GM13977 (cell line): ENCODE measurements around the gene NHP2.

Experiments
- DNase-seq: peaks from one replicate; pipeline ENCODE4 v3.0.0; 2012; ENCODE audit warnings: low spot score
- CTCF ChIP-seq: IDR thresholded peaks from 2 replicates; pipeline ENCODE4 v1.5.1; 2012; ENCODE audit warnings: mild to moderate bottlenecking, control low read depth; ENCODE audit not compliant: insufficient read depth; ENCODE audit errors: extremely low read depth, missing control alignments
- in situ Hi-C: fragments of 300-500 bp; cut with MboI; formaldehyde crosslinking; loops from one replicate; pipeline ENCODE4 v1.12.0; 2022; ENCODE audit warnings: low sequenced_read_pairs, low pct_unique_long_range_greater_than_20kb, mixed read lengths, inconsistent platforms; ENCODE audit not compliant: unreplicated experiment

NHP2 gene

GRCh38 chr5:178120607-178121357 lies 32.9 kb downstream of the NHP2 start:
- in situ Hi-C loops: no loop called here
- peak; percentile 94 for DNase-seq
- TF ChIP-seq CTCF: peak; percentile 79

DNA sequence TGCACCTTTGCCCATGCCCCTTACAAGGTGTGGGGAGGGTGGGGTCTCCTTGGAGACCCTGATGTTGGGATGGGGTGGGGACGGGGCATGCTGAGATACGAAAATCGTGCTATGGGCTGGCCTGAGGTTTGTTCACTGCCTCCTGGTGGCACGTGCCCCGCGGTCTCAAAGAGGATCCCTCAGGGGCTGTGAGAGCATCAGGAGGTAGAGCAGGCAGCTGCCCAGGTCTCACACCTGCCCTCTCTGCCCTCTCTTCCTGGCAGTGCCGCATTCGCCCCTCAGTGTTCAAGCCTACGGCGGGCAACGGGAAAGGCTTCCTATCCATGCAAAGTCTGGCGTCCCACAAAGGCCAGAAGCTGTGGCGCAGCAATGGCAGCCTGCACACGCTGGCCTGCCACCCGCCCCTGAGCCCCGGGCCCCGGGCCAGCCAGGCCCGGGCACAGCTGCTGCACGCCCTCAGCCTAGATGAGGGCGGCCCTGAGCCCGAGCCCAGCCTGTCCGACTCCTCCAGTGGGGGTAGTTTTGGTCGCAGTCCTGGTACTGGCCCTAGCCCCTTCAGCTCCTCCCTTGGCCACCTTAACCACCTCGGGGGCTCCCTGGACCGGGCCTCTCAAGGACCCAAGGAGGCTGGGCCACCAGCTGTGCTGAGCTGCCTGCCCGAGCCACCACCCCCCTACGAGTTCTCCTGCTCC lies 33.6 kb downstream of the NHP2 start:
- DNase-seq: no peak
- TF ChIP-seq CTCF: no peak
- in situ Hi-C loops: no loop called here

GRCh38 chr5:178117923-178118701 lies 35.6 kb downstream of the NHP2 start:
- no peak for TF ChIP-seq CTCF
- DNase-seq: no peak
- in situ Hi-C loops: no loop called here

DNA sequence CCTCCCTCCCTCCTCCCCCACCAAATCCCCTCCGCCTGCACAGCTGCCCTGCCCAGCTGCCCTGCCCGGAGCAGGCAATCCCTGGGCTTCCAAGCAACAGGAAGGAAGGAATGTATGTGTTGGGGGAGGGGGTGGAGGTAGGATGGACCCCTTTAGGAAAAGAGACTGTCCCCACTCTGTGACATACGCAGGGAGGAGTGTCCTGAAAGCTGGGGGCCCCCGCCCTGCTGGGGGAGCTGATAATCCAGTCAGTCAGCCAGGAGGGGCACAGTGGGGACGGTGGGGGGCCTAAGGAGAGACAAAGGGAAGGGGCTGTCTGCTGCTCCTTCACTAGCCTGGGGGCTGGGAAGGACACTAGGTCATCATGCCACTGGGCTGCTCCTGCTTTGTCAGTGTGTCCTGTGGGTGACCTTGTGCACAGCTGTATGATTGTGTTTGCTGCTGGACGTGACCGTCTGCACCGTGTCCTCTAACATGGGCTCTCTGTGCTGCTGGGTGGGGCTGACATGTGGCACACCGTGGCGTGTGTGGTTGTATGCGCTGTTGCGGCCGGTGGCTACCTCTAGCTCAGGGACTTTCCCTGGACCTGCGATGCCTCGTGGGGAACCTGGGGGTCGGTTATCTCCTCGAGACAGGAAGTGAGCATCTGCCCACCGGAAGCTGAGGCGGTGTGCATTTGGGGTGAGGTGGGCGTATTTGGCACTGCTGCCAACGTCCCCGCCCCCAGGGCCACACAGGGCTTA lies 37.4 kb downstream of the NHP2 start:
- in situ Hi-C loops: no loop called here
- peak; percentile 75 for DNase-seq
- no peak for TF ChIP-seq CTCF

DNA sequence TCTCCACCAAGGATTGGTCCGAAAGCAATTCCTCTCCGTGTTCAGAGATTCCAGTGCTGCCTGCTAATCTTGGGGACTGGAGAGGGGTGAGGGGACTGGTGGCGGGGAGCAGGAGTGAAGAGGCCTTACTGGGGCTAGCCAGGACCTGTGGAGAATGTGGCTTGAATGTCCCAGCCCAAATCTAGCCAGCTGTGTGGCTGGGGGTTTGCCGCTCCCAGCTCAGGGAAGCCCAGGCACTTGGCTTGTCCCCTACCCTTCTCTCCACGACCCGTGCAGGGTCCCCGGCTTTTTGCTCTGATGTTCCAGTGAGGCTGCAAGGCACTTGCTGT lies 37.9 kb downstream of the NHP2 start:
- in situ Hi-C loops: no loop called here
- no peak for TF ChIP-seq CTCF
- no peak for DNase-seq
